Limb (tissue), 2 donors: Measurements from ENCODE around the gene MFSD11.
"Not testable (repeated sequence)": the region's sequence is repeated elsewhere in the genome, so short reads cannot be mapped to it uniquely, and the experiment has no call there.

Experiments
- DNase-seq, 2 donors: peaks; one replicate each; pipeline ENCODE4 v3.0.0-alpha.2; 2016; ENCODE audit errors: extremely low spot score in 2 of 2

MFSD11 gene

DNA sequence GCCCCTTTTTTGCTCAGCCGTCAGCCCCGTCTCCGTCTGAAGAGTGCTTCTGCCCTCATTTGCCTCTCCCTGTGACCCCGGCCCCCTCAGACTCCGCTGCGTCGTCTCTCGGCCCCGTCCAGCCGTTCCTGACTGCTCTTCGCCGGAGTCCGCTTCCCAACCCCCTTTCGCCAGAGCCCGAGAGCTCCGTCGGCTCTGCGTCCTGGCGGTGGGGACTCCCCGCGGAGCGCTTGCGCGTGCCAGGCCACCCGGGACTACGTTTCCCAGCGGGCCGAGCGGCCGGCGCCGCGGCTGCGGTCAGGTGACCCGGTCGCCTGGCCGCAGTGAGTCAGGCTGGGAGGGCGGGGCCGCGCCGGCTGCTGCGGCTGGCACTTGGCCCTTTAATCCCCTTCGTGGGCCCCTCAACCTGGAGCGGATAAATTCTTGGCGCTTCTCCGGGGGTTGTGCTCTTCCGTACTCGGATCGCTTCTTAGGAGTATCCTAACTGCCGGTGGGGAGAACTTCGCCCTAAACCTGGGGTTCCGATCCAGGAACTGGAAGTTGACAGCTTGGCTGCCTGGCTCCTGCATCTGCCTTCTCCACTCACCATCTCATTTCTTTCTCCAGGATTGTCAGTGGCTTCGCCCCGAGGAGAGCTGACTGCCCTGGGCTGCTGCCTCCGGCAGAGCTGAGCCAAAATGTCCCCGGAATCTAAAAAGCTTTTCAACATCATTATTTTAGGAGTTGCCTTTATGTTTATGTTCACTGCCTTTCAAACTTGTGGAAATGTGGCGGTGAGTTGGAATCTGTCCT lies at the start of gene MFSD11:
TSS of gene MFSD11 (plus strand) at position 444 of the 792 bp plus-strand sequence. CDS start at position 678, 234 bp downstream.
- peak; percentile 95 to 96 for DNase-seq

DNA sequence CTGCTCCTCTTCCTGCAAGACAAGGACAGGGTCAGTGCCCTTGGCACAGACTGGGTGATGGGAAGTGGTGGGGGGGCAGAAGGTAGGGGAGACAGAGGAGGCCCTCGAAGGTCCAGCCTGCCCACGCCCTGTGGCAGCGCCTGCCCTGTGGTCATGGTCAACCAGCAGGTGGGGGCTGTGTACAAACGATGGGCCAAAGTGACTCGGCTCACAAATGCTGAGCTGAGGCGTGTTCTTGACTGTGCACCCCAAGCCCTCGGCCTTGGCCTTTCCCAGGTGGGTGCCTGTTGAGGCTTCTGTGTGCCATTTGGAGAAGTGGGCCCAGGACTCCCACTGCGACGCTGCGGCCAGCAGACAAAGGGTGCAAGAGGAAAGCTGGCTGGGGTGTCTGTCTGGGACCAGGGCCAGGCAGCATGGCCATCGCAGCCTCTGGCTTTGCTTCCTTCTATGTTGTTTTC lies 49.7 kb upstream of the MFSD11 start:
- DNase-seq = no peak

DNA sequence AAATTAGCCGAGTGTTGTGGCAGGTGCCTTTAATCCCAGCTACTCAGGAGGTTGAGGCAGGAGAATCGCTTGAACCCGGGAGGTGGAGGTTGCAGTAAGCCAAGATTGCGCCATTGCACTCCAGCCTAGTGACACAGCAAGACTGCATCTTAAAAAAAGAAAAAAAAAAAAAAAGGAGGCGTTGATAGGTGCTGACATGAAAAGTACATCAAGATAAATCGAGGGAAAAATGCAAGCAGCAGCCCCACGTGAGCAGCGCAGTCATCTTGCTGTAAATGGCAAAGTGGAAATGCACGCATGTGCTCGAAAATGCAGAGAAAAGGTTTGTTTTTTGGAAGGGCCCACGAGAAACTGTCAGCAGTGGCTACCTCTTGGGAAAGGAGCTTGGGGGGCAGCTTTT lies 48.1 kb upstream of the MFSD11 start:
- no peak for DNase-seq

- no peak for DNase-seq
These were observed 47.2 kb upstream of the MFSD11 start for GRCh38 chr17:76690596-76691280.

DNA sequence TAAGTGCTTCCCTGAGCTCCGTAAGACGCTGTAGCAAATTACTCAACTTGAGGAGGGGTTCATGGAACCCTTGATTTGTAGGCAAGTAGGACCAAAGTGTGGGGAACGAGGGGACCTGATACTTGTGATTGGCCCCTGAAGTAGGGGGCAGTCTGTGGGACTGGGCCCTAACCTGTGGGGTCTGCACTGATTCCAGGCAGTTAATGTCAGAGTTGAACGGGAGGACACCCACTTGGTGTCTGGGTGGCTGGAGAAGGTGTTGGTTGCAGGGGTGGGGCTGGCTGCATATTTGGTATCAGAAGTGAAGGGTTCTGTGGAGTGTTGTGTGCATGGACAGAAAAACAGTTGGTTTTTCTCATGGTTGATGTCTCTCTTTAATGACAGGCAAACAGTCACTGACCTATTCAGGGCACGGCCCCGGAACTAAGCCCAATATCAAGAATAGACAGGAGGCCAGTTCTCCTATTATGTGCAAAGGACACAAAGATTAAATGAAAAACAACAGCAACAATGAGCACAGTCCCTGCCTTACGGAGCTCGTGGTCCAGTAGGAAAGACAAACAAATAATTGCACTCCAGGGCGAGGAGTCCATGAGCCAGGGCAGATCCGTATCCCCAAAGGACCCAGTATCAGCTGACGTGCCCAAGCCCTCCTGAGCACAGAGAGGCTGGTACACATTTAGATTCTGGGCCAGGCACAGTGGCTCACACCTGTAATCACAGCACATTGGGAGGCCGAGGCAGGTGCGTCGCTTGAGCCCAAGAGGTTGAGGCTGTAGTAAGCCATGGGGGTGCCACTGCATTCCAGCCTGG lies 46.3 kb upstream of the MFSD11 start:
- DNase-seq = no peak

DNA sequence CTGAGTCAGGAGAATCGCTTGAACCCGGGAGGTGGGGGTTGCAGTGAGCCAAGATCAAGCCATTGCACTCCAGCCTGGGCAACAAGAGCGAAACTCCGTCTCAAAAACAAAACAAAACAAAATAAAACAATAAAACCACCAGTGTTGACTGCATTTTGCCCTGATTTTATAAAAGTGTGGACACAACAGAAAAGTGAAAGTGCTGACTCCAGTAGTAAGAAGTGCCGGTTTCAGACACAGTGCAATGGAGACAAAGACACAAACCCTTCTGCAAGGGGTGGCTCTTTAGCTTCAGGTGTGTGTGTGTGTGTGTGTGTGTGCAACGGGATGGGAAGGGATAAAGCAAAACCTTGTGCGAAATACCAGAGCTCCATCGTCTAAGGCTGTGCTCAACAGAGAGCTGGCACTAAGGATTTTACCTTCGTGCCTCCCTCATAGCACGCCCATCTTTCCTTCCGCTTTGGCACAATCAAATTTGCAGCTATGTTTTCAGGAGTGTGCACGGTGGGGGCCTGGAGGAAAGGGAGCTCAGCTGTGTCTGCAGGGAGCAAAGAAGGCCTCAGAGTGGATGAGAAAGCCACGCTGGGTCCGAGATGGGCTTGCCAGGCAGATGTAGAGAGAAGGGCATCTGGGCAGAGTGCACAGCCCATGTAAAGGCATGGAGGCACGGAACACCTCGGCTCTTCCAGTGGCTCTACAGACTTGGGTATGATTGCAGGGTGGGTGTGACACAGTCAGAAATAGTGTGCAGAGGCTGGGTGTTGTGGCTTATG lies 42.7 kb upstream of the MFSD11 start:
- no peak for DNase-seq

- DNase-seq = no peak
These were observed 40.9 kb upstream of the MFSD11 start for GRCh38 chr17:76696763-76697701.

- peak in 1 of 2 donors; percentile 54 for DNase-seq
These were observed 40.0 kb upstream of the MFSD11 start for GRCh38 chr17:76697702-76698465.

DNA sequence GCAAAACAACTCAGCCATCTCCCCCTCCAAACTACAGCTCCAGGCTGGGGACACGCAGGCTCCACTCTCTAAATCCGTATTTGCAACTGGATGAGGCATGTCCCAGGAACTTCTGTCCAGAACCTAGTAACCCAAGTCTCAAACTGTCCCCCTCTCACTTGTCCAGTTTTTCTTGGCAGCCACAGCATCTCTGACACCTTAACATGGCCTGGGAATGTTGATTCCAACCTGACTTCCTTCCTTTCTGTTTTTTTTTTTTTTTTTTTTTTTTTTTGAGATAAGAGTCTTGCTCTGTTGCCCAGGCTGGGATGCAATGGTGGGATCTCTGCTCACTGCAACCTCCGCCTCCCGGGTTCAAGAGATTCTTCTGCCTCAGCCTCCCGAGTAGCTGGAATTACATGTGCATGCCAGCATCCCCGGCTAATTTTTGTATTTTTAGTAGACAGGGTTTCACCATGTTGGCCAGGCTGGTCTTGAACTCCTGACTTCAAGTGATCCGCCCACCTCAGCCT lies 39.4 kb upstream of the MFSD11 start:
- not testable (repeated sequence) for DNase-seq

GRCh38 chr17:76700270-76700616 lies 37.7 kb upstream of the MFSD11 start:
- no peak for DNase-seq

- DNase-seq = peak; percentile 62 to 70
These were observed 37.1 kb upstream of the MFSD11 start for GRCh38 chr17:76700617-76701470.

DNA sequence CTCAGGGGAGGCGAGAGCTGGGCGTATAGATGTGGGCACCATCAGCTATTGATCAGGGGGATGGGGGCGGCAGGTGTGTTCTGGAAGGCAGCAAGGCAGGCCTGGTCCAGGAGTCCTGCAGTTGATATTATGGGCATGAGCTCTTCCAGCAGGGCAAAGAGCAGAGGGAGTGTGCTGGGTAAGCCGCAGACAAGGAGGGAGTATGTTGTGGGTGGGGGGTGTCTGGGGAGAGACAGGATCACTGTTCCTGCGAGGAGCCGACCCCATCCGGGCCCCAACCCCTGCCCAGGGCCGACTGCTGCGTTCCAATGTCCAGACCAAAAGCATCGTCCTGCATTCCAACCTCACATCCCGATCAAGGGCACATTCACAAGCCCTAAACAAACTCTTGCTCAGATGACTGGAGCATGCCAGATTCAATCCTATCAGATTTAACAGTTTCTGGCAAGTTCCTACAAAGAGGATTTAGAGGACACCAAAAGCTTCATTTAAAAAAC lies 36.4 kb upstream of the MFSD11 start:
- DNase-seq = no peak

DNA sequence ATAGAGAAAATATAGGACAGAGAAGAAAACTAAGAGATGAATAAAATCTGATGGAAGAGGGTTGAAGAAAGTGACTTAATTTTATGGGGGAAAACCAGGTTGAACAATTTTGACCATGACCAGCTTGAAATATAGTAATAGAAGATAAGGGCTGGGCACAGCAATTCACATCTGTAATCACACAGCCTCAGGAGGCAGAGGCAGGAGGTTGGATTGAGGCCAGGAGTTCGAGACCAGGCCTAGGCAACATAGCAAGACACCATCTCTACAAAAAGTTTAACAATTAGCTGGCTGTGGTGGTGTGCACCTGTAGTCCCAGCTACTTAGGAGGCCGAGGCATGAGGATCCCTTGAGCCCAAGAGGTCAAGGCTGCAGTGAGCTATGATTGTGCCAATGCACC lies 35.8 kb upstream of the MFSD11 start:
- no peak for DNase-seq

DNA sequence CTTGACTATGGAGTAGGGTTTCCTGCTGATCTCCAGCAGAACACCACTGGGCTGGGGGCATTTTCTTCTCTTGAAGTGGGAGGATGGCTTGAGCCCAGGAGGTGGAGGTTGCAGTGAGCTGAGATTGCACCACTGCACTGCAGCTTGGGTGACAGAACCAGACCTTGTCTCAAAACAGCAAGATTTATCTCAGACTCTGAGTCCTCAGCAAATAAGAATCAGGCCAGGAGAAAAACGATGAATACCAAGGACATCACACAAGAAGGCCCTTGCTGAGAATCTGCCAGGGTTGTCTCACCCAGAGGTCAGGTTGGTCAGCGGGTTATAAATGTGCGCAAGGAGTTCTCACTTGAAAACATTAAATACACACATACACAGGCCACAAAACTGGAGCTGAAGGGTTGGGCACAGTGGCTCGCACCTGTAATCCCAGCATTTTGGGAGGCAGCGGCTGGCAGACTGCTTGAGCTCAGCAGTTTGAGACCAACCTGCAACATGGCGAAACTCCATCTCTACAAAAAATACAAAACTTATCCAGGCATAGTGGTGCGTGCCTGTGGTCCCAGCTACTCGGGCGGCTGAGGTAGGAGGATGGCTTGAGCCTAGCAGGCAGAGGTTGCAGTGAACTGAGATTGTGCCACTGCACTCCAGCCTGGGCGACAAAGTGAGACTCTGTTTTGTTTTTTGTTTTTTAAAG lies 34.8 kb upstream of the MFSD11 start:
- DNase-seq = no peak

- DNase-seq = no peak
These were observed 33.1 kb upstream of the MFSD11 start for GRCh38 chr17:76704805-76705204.

- no peak for DNase-seq
These were observed 31.1 kb upstream of the MFSD11 start for GRCh38 chr17:76706817-76707216.
